Measurements from ENCODE around the gene NOL9. TPM values are rescaled to one million over a fixed set of nuclear protein-coding genes. Genes with fewer than 3 reads are reported as not detected.

Gene NOL9
- total RNA-seq, 1 donor from 2014 or later = 50.0 TPM

GRCh38 chr1:6477039-6477820 is 77.1 kb downstream of the NOL9 start:
- Mint-ChIP-seq H3K9me3 (no peaks in the 10 kb centered on the region), H3K27ac (no peak overlapping the region), H3K27me3 (ENCODE audit: low read depth) (peaks cover 4% of the 10 kb centered on the region), H3K4me1 (ENCODE audit: low read depth) (no peaks in the 10 kb centered on the region), H3K4me3 (ENCODE audit: low read depth) (no peak overlapping the region), H3K36me3 (ENCODE audit: low read depth) (no peaks in the 10 kb centered on the region)
- DNase-seq (ENCODE audit: low spot score) = no peak
- intact Hi-C loops (cut with micrococcal nuclease) = no loop called here

- no peaks in the 10 kb centered on the region for H3K27me3 Mint-ChIP-seq (ENCODE audit: low read depth)
- no peak for DNase-seq (ENCODE audit: low spot score)
- H3K36me3 Mint-ChIP-seq (ENCODE audit: low read depth) = no peaks in the 10 kb centered on the region
- no peaks in the 10 kb centered on the region for H3K4me1 Mint-ChIP-seq (ENCODE audit: low read depth)
- H3K9me3 Mint-ChIP-seq = no peaks in the 10 kb centered on the region
- H3K4me3 Mint-ChIP-seq (ENCODE audit: low read depth) = no peak overlapping the region
- no peak overlapping the region for H3K27ac Mint-ChIP-seq
- intact Hi-C loops (cut with micrococcal nuclease) = no loop called here
Observed at GRCh38 chr1:6476483-6476882, 77.8 kb downstream of the NOL9 start.

GRCh38 chr1:6475381-6476133 is 78.8 kb downstream of the NOL9 start:
- no peaks in the 10 kb centered on the region for H3K4me1 Mint-ChIP-seq (ENCODE audit: low read depth)
- no peaks in the 10 kb centered on the region for H3K27me3 Mint-ChIP-seq (ENCODE audit: low read depth)
- H3K9me3 Mint-ChIP-seq = no peaks in the 10 kb centered on the region
- intact Hi-C loops (cut with micrococcal nuclease) = no loop called here
- H3K4me3 Mint-ChIP-seq (ENCODE audit: low read depth) = no peak overlapping the region
- no peaks in the 10 kb centered on the region for H3K36me3 Mint-ChIP-seq (ENCODE audit: low read depth)
- peak; percentile 66 for DNase-seq (ENCODE audit: low spot score)
- H3K27ac Mint-ChIP-seq = no peak overlapping the region

GRCh38 chr1:6474815-6475282 is 79.5 kb downstream of the NOL9 start:
- intact Hi-C loops (cut with micrococcal nuclease) = no loop called here
- no peak overlapping the region for H3K4me3 Mint-ChIP-seq (ENCODE audit: low read depth)
- H3K9me3 Mint-ChIP-seq = no peaks in the 10 kb centered on the region
- no peak for DNase-seq (ENCODE audit: low spot score)
- H3K4me1 Mint-ChIP-seq (ENCODE audit: low read depth) = no peaks in the 10 kb centered on the region
- no peaks in the 10 kb centered on the region for H3K27me3 Mint-ChIP-seq (ENCODE audit: low read depth)
- no peaks in the 10 kb centered on the region for H3K36me3 Mint-ChIP-seq (ENCODE audit: low read depth)
- no peak overlapping the region for H3K27ac Mint-ChIP-seq

GRCh38 chr1:6473974-6474814 is 80.1 kb downstream of the NOL9 start:
- Mint-ChIP-seq H3K36me3 (ENCODE audit: low read depth) (no peaks in the 10 kb centered on the region), H3K9me3 (no peaks in the 10 kb centered on the region), H3K27me3 (ENCODE audit: low read depth) (no peaks in the 10 kb centered on the region), H3K27ac (no peak overlapping the region), H3K4me1 (ENCODE audit: low read depth) (no peaks in the 10 kb centered on the region), H3K4me3 (ENCODE audit: low read depth) (no peak overlapping the region)
- intact Hi-C loops (cut with micrococcal nuclease) = no loop called here
- DNase-seq (ENCODE audit: low spot score) = no peak

GRCh38 chr1:6473156-6473555 is 81.2 kb downstream of the NOL9 start:
- no peaks in the 10 kb centered on the region for H3K4me1 Mint-ChIP-seq (ENCODE audit: low read depth)

GRCh38 chr1:6472391-6472790 is 81.9 kb downstream of the NOL9 start:
- Mint-ChIP-seq H3K4me1 (ENCODE audit: low read depth) (no peaks in the 10 kb centered on the region), H3K4me3 (ENCODE audit: low read depth) (no peak overlapping the region), H3K36me3 (ENCODE audit: low read depth) (no peaks in the 10 kb centered on the region), H3K9me3 (no peaks in the 10 kb centered on the region), H3K27ac (no peak overlapping the region), H3K27me3 (ENCODE audit: low read depth) (no peaks in the 10 kb centered on the region)
- DNase-seq (ENCODE audit: low spot score) = no peak
- intact Hi-C loops (cut with micrococcal nuclease) = no loop called here

More at GRCh38 chr1:6473156-6473555, 81.2 kb downstream of the NOL9 start:
- Mint-ChIP-seq H3K36me3 (ENCODE audit: low read depth) (no peaks in the 10 kb centered on the region), H3K27me3 (ENCODE audit: low read depth) (no peaks in the 10 kb centered on the region), H3K4me3 (ENCODE audit: low read depth) (no peak overlapping the region), H3K9me3 (no peaks in the 10 kb centered on the region), H3K27ac (no peak overlapping the region)
- DNase-seq (ENCODE audit: low spot score) = no peak
- intact Hi-C loops (cut with micrococcal nuclease) = no loop called here

GRCh38 chr1:6471970-6472368 is 82.3 kb downstream of the NOL9 start:
- Mint-ChIP-seq H3K36me3 (ENCODE audit: low read depth) (no peaks in the 10 kb centered on the region), H3K4me3 (ENCODE audit: low read depth) (no peak overlapping the region), H3K27ac (no peak overlapping the region), H3K27me3 (ENCODE audit: low read depth) (no peaks in the 10 kb centered on the region), H3K4me1 (ENCODE audit: low read depth) (no peaks in the 10 kb centered on the region), H3K9me3 (no peaks in the 10 kb centered on the region)
- DNase-seq (ENCODE audit: low spot score) = no peak
- intact Hi-C loops (cut with micrococcal nuclease) = no loop called here

Other genes with a start within 250 kb of the NOL9 start
- gene ACOT7, start 160.7 kb downstream of the NOL9 start, total RNA-seq = 128 and 132 TPM in 2 replicates
- gene HES2, start 134.6 kb downstream of the NOL9 start, total RNA-seq = 0.21 and 0.51 TPM in 2 replicates
- 0.87 and 1.0 TPM in 2 replicates for gene ESPN, start 129.7 kb downstream of the NOL9 start, total RNA-seq
- gene TNFRSF25, start 88.3 kb downstream of the NOL9 start, total RNA-seq = 88.0 and 89.7 TPM in 2 replicates
- 1.1 and 1.6 TPM in 2 replicates for gene PLEKHG5, start 62.8 kb downstream of the NOL9 start, total RNA-seq
- gene TAS1R1, start 794 bp upstream of the NOL9 start, total RNA-seq = not detected in 2 replicates
- gene ZBTB48, start 25.5 kb upstream of the NOL9 start, total RNA-seq = 26.3 and 28.0 TPM in 2 replicates
- gene KLHL21, start 48.4 kb upstream of the NOL9 start, total RNA-seq = 21.3 and 22.6 TPM in 2 replicates
- gene PHF13, start 59.2 kb upstream of the NOL9 start, total RNA-seq = 19.7 and 20.4 TPM in 2 replicates
- 23.2 and 24.1 TPM in 2 replicates for gene THAP3, start 70.4 kb upstream of the NOL9 start, total RNA-seq
- gene DNAJC11, start 147.3 kb upstream of the NOL9 start, total RNA-seq = 69.6 and 74.0 TPM in 2 replicates
- gene CAMTA1, start 230.9 kb upstream of the NOL9 start, total RNA-seq = 62.9 and 69.0 TPM in 2 replicates